ENCODE measurements around the gene HDGFL2.
A peak's percentile ranks its signal among the peaks of the same experiment; 100 is the strongest.

HDGFL2 gene

DNA sequence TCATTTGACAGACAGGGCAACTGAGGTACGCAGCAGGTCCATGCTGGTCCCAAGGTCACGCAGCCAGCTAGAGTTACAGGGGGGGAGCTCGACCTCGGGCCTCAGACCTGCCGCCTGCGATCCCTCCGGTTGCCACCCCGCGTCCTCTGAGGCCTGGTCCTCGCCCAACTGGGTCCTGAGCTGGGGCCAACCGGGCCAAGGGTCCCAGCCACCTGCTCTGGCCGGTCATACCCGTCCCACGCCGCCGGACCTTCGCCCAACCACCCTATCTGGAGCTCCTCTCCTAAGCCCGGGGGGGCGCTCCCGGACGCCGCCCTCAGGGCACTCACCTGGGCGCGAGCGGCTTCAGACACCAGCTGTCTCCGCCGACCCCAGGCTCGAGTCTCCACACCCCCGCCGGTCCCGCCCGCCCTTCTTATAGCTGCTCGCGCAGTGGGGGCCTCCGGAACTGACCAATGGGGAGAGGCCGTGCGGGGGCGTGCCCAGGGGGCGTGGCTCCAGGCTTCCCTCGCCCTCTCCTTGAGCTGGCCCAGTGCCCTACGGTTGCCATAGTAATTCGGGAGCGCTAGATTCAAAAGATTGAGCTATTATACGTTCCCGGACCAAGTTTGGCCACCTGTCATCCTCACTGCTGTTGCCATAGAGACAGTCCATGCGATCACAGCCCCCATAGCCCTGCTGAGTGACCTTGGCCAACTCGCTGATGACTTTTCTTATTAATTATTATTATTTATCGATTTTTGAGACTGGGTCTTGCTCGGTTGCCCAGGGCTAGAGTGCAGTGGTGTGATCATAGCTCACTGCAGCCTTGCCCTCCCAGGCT, 63.0 kb downstream of the HDGFL2 start, which contains the start of gene PLIN5 (continued):
- TF ChIP-seq, protein P1, sequence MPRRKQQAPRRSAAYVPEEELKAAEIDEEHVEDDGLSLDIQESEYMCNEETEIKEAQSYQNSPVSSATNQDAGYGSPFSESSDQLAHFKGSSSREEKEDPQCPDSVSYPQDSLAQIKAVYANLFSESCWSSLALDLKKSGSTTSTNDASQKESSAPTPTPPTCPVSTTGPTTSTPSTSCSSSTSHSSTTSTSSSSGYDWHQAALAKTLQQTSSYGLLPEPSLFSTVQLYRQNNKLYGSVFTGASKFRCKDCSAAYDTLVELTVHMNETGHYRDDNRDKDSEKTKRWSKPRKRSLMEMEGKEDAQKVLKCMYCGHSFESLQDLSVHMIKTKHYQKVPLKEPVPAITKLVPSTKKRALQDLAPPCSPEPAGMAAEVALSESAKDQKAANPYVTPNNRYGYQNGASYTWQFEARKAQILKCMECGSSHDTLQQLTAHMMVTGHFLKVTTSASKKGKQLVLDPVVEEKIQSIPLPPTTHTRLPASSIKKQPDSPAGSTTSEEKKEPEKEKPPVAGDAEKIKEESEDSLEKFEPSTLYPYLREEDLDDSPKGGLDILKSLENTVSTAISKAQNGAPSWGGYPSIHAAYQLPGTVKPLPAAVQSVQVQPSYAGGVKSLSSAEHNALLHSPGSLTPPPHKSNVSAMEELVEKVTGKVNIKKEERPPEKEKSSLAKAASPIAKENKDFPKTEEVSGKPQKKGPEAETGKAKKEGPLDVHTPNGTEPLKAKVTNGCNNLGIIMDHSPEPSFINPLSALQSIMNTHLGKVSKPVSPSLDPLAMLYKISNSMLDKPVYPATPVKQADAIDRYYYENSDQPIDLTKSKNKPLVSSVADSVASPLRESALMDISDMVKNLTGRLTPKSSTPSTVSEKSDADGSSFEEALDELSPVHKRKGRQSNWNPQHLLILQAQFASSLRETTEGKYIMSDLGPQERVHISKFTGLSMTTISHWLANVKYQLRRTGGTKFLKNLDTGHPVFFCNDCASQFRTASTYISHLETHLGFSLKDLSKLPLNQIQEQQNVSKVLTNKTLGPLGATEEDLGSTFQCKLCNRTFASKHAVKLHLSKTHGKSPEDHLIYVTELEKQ (tag by site-specific recombination; IDR thresholded peaks at IDR 0.05; ENCODE audit: borderline replicate concordance), result no peak
- TF ChIP-seq ZNF514 (tag by site-specific recombination; IDR thresholded peaks at IDR 0.05) (no peak), GLI2 (tag by site-specific recombination; IDR thresholded peaks at IDR 0.05; ENCODE audit: borderline replicate concordance, low read depth) (no peak), KLF8 (tag by site-specific recombination; IDR thresholded peaks at IDR 0.05) (0 out of 2 replicates have a peak, but pooled peaks have one; percentile 40), IKZF3 (tag by site-specific recombination; IDR thresholded peaks at IDR 0.05) (no peak), ZNF366 (tag by site-specific recombination; conservative IDR thresholded peaks at IDR 0.05) (peak; percentile 71), TRIM28 (IDR thresholded peaks at IDR 0.05; ENCODE audit: borderline replicate concordance, low read length) (no peak), ZNF174 (tag by site-specific recombination; IDR thresholded peaks at IDR 0.05) (no peak), ZNF23 (tag by site-specific recombination; IDR thresholded peaks at IDR 0.05; ENCODE audit: borderline replicate concordance) (no peak), ZNF394 (tag by site-specific recombination; IDR thresholded peaks at IDR 0.05; ENCODE audit: borderline replicate concordance) (no peak), ZNF350 (tag by site-specific recombination; IDR thresholded peaks at IDR 0.05) (no peak), ZSCAN16 (tag by site-specific recombination; IDR thresholded peaks at IDR 0.05) (no peak), ZBTB7A (tag by site-specific recombination; IDR thresholded peaks at IDR 0.05; ENCODE audit: low read depth) (0 out of 2 replicates have a peak, but pooled peaks have one; percentile 46), GLIS2 (tag by site-specific recombination; IDR thresholded peaks at IDR 0.05) (peak; percentile 63; the same call in 1 of the 2 replicates), ZNF10 (tag by site-specific recombination; IDR thresholded peaks at IDR 0.05) (no peak), ZNF626 (tag by site-specific recombination; IDR thresholded peaks at IDR 0.05) (no peak), ZNF248 (tag by site-specific recombination; IDR thresholded peaks at IDR 0.05) (no peak), SCRT2 (tag by site-specific recombination; IDR thresholded peaks at IDR 0.05) (no peak), TCF7L2 (IDR thresholded peaks at IDR 0.05; ENCODE audit: borderline replicate concordance, low read depth, low read length) (no peak), BCL11A (tag by site-specific recombination; IDR thresholded peaks at IDR 0.05; ENCODE audit: low read depth) (peak; percentile 50; the same call in 1 of the 2 replicates)
- TF ChIP-seq, protein P2, sequence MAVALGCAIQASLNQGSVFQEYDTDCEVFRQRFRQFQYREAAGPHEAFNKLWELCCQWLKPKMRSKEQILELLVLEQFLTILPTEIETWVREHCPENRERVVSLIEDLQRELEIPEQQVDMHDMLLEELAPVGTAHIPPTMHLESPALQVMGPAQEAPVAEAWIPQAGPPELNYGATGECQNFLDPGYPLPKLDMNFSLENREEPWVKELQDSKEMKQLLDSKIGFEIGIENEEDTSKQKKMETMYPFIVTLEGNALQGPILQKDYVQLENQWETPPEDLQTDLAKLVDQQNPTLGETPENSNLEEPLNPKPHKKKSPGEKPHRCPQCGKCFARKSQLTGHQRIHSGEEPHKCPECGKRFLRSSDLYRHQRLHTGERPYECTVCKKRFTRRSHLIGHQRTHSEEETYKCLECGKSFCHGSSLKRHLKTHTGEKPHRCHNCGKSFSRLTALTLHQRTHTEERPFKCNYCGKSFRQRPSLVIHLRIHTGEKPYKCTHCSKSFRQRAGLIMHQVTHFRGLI (tag by site-specific recombination; IDR thresholded peaks at IDR 0.05), result peak; percentile 50; the same call in 1 of the 2 replicates
- TF ChIP-seq, protein P3, sequence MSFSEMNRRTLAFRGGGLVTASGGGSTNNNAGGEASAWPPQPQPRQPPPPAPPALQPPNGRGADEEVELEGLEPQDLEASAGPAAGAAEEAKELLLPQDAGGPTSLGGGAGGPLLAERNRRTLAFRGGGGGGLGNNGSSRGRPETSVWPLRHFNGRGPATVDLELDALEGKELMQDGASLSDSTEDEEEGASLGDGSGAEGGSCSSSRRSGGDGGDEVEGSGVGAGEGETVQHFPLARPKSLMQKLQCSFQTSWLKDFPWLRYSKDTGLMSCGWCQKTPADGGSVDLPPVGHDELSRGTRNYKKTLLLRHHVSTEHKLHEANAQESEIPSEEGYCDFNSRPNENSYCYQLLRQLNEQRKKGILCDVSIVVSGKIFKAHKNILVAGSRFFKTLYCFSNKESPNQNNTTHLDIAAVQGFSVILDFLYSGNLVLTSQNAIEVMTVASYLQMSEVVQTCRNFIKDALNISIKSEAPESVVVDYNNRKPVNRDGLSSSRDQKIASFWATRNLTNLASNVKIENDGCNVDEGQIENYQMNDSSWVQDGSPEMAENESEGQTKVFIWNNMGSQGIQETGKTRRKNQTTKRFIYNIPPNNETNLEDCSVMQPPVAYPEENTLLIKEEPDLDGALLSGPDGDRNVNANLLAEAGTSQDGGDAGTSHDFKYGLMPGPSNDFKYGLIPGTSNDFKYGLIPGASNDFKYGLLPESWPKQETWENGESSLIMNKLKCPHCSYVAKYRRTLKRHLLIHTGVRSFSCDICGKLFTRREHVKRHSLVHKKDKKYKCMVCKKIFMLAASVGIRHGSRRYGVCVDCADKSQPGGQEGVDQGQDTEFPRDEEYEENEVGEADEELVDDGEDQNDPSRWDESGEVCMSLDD (tag by site-specific recombination; IDR thresholded peaks at IDR 0.05), result 0 out of 2 replicates have a peak, but pooled peaks have one; percentile 48
- TF ChIP-seq, protein P4, sequence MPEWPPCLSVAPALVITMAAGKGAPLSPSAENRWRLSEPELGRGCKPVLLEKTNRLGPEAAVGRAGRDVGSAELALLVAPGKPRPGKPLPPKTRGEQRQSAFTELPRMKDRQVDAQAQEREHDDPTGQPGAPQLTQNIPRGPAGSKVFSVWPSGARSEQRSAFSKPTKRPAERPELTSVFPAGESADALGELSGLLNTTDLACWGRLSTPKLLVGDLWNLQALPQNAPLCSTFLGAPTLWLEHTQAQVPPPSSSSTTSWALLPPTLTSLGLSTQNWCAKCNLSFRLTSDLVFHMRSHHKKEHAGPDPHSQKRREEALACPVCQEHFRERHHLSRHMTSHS (tag by site-specific recombination; IDR thresholded peaks at IDR 0.05), result no peak
- TF ChIP-seq, protein P5, sequence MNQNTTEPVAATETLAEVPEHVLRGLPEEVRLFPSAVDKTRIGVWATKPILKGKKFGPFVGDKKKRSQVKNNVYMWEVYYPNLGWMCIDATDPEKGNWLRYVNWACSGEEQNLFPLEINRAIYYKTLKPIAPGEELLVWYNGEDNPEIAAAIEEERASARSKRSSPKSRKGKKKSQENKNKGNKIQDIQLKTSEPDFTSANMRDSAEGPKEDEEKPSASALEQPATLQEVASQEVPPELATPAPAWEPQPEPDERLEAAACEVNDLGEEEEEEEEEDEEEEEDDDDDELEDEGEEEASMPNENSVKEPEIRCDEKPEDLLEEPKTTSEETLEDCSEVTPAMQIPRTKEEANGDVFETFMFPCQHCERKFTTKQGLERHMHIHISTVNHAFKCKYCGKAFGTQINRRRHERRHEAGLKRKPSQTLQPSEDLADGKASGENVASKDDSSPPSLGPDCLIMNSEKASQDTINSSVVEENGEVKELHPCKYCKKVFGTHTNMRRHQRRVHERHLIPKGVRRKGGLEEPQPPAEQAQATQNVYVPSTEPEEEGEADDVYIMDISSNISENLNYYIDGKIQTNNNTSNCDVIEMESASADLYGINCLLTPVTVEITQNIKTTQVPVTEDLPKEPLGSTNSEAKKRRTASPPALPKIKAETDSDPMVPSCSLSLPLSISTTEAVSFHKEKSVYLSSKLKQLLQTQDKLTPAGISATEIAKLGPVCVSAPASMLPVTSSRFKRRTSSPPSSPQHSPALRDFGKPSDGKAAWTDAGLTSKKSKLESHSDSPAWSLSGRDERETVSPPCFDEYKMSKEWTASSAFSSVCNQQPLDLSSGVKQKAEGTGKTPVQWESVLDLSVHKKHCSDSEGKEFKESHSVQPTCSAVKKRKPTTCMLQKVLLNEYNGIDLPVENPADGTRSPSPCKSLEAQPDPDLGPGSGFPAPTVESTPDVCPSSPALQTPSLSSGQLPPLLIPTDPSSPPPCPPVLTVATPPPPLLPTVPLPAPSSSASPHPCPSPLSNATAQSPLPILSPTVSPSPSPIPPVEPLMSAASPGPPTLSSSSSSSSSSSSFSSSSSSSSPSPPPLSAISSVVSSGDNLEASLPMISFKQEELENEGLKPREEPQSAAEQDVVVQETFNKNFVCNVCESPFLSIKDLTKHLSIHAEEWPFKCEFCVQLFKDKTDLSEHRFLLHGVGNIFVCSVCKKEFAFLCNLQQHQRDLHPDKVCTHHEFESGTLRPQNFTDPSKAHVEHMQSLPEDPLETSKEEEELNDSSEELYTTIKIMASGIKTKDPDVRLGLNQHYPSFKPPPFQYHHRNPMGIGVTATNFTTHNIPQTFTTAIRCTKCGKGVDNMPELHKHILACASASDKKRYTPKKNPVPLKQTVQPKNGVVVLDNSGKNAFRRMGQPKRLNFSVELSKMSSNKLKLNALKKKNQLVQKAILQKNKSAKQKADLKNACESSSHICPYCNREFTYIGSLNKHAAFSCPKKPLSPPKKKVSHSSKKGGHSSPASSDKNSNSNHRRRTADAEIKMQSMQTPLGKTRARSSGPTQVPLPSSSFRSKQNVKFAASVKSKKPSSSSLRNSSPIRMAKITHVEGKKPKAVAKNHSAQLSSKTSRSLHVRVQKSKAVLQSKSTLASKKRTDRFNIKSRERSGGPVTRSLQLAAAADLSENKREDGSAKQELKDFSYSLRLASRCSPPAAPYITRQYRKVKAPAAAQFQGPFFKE (tag by site-specific recombination; IDR thresholded peaks at IDR 0.05; ENCODE audit: borderline replicate concordance), result no peak

Measured in HEK293 (cell line).